GM21381 (cell line): ENCODE data around the gene GRIN3B.
"Not testable (repeated sequence)": the region's sequence is repeated elsewhere in the genome, so short reads cannot be mapped to it uniquely, and the experiment has no call there.

Experiments
- ATAC-seq: cut with Tn5 transposase; IDR thresholded peaks from one replicate; pipeline ENCODE4 v1.9.1; 2021; ENCODE audit warnings: mild to moderate bottlenecking, moderate library complexity; ENCODE audit not compliant: unreplicated experiment

GRIN3B gene

GRCh38 chr19:1000095-1000494 is at the start of gene GRIN3B:
Gene GRIN3B, plus strand, starts transcription at chr19:1000419. Its CDS starts 19 bp downstream, at chr19:1000438.
- ATAC-seq = no peak

GRCh38 chr19:952049-952679 is 48.1 kb upstream of the GRIN3B start:
- no peak for ATAC-seq

- no peak for ATAC-seq
Observed at GRCh38 chr19:952680-953444, 47.4 kb upstream of the GRIN3B start.

GRCh38 chr19:953445-954271 is 46.6 kb upstream of the GRIN3B start:
- ATAC-seq = no peak

- ATAC-seq = no peak
Observed at GRCh38 chr19:954272-954671, 45.9 kb upstream of the GRIN3B start.

- no peak for ATAC-seq
Observed at GRCh38 chr19:954672-955494, 45.3 kb upstream of the GRIN3B start.

- ATAC-seq = no peak
Observed at GRCh38 chr19:955803-956765, 44.1 kb upstream of the GRIN3B start.

GRCh38 chr19:956766-957440 is 43.3 kb upstream of the GRIN3B start:
- ATAC-seq = no peak

- not testable (repeated sequence) for ATAC-seq
Observed at GRCh38 chr19:957578-957977, 42.6 kb upstream of the GRIN3B start.

- no peak for ATAC-seq
Observed at GRCh38 chr19:958967-959855, 41.0 kb upstream of the GRIN3B start.

- ATAC-seq = no peak
Observed at GRCh38 chr19:960020-960419, 40.2 kb upstream of the GRIN3B start.

- ATAC-seq = no peak
Observed at GRCh38 chr19:960601-960938, 39.6 kb upstream of the GRIN3B start.

- no peak for ATAC-seq
Observed at GRCh38 chr19:961866-962620, 38.2 kb upstream of the GRIN3B start.

- ATAC-seq = no peak
Observed at GRCh38 chr19:962683-963400, 37.4 kb upstream of the GRIN3B start.

- no peak for ATAC-seq
Observed at GRCh38 chr19:963486-963951, 36.7 kb upstream of the GRIN3B start.

- ATAC-seq = no peak
Observed at GRCh38 chr19:964116-964520, 36.1 kb upstream of the GRIN3B start.
